ENCODE results near the gene SECTM1. TPM values are rescaled to one million over a fixed set of nuclear protein-coding genes. Genes with fewer than 3 reads are reported as not detected.

SECTM1 gene
- total RNA-seq = 15.6 and 19.3 TPM in 2 replicates

DNA sequence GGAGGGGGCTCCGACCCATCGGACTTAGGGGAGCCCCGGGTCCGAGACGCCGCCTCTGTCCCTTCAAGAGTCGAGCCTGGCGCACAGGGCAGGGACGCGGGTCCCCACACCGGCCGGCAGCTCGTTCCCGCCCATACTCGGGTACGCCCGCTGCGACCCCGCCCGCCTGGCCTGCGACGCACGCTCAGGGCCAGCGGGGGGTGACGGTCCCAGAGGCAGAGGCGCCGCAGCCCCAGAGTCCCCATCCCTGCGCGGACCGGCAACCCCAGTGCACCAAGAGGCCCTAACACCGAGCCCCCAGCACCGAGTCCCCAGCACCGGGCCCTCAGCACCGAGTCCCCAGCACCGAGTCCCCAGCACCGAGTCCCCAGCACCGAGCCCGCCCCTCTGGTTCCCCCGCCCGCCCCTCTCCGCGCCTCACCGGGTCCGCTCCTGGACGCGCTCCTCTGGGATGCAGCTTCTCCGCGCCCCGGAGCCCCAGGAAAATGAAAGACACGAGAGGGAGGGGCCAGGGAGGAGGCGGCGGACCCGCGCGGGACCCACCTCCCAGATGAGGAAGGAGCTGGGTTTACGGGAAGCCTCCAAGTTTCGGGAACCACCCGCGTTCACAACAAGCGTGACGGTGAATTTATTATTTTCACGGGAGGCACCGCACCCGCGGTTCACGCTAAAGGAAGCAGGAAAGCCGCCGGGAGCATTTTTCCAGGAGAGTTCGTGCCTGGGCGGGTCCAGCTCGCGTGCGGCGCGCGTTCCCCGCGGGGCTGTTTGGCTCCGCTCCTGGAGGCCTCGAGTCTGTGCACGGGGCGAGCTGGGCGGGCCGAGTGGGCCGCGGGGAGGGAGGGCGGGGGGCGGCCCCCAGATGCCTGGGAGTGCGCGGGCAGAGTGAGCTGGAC is at the start of gene SECTM1:
Gene SECTM1, minus strand, starts transcription at position 488 of the 893 bp plus-strand sequence. CDS start 6,526 bp downstream, outside the sequence.

DNA sequence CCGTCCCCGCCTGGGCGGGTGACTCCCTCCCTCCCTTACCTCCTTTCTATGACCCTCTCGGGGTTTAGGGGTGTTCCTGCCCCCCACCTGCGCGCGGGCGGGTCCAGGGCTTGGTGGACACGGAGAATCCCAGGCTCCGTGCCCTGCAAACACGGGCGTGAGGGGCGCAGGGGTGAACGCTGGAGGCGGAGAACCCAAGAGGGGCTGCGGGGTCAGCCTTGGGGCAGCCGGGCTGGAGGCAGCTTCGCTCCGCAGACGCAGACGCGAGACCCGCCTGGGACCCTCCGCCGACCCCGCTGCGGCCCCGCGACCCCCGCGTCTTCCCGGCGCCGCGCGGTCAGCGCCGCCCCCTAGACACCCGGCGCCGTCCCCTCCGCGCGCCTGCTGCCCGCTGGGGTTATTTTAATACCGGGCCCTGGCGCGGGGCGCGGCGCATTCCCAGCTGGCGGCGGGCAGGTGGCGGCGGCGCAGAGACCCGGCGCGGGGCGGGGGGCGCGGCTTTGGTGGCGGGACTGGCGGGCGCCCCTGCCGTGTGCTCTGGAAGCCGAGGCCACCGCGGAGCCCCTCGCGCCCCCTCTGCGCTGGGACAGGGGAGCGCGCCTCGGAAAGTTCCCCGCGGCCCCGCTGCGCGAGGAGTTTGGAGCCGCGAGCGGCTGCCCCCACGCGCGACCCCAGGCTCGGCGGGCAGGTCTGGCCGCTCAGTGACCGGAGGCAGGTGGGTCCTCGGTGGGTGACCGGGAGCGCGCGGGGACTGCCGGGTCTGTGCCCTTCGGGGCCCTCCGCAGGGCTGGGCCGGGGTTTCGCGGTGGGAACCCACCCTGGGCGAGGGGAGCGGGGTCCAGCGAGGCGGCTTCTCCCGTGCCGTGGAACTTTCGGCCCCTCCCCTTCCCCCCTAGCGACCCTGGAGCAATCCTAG is 38.0 kb upstream of the SECTM1 start, which contains the start of gene UTS2R:
Gene UTS2R, plus strand, starts transcription at position 433 of the 916 bp plus-strand sequence. CDS start 2,560 bp downstream, outside the sequence.

GRCh38 chr17:82358465-82359350 is 25.1 kb upstream of the SECTM1 start, which contains the start of gene TEX19:
Gene TEX19, plus strand, starts transcription at chr17:82359247. Its CDS starts 2,904 bp downstream, at chr17:82362151.

GRCh38 chr17:82317394-82318168 is 16.0 kb downstream of the SECTM1 start, which contains the start of gene CD7:
Gene CD7, minus strand, starts transcription at chr17:82317608. Its CDS starts 113 bp downstream, at chr17:82317495.

DNA sequence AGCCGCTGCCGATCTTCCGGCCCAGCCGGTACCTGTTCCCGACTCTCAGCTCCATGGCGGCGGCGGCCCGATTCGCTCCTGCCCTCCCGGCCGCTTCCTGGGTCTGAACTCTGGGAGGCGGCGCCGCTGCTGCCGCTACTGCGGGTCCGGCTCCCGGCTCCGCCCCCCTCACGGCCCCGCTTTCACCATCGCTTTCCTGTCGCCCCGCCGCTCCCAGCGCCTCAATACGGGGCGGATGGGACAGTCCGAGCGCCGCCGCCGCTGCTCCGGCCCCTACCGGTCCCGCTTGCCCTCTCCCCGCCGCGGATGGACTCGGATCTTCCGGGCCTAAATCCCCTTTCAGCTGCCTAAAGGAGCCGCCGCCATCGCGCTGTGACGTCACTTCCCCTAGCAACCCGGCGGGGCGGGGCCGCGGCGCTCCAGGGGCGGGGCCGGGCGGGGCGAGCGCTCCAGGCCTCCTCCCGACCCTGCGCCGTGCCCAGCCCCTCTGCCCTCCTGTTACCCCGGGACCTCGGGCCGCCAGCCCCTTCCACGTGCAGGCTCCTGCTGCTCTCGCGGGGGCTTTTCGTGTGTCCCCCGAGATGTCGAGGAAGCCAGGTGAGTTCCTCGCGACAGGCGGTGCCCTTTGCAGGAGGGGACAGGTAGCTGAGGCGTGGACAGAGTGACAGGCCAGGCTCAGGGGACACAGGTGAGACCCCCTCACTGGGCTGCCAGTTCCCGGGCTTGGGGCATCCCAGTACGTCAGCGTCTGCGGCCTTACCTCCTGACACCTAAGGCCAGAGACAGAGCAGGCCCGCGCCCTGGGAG is 60.0 kb downstream of the SECTM1 start, which contains the start of gene CSNK1D:
Gene CSNK1D, minus strand, starts transcription at position 374 of the 807 bp plus-strand sequence. Its CDS starts 319 bp downstream, at position 55.

Other genes starting within 250 kb of the SECTM1 start
- 67.0 and 94.7 TPM in 2 replicates for gene FASN, start 235.5 kb downstream of the SECTM1 start, total RNA-seq
- 11.1 and 16.0 TPM in 2 replicates for gene CCDC57, start 120.9 kb downstream of the SECTM1 start, total RNA-seq
- 165 and 326 TPM in 2 replicates for gene SLC16A3, start 104.7 kb downstream of the SECTM1 start, total RNA-seq
- 40.1 and 46.3 TPM in 2 replicates for gene CSNK1D, start 60.1 kb downstream of the SECTM1 start, total RNA-seq
- gene CD7, start 16.2 kb downstream of the SECTM1 start, total RNA-seq = 0.09 and 0.14 TPM in 2 replicates
- gene TEX19, start 25.5 kb upstream of the SECTM1 start, total RNA-seq = under 0.01 TPM in 1 of 2 replicates, not detected in the other
- gene UTS2R, start 38.0 kb upstream of the SECTM1 start, total RNA-seq = not detected in 2 replicates
- 9.4 and 9.7 TPM in 2 replicates for gene HEXD, start 84.6 kb upstream of the SECTM1 start, total RNA-seq
- 15.2 and 30.3 TPM in 2 replicates for gene OGFOD3, start 84.8 kb upstream of the SECTM1 start, total RNA-seq
- gene CYBC1, start 117.0 kb upstream of the SECTM1 start, total RNA-seq = 48.5 and 65.9 TPM in 2 replicates
- 20.3 and 35.0 TPM in 2 replicates for gene NARF, start 125.0 kb upstream of the SECTM1 start, total RNA-seq
- gene FOXK2, start 186.0 kb upstream of the SECTM1 start, total RNA-seq = 19.9 and 26.0 TPM in 2 replicates

Measured in smooth muscle cell of bladder (primary cell).